ENCODE data around the gene PRKCD. TPM values are rescaled to one million over a fixed set of nuclear protein-coding genes. Genes with fewer than 3 reads are reported as not detected.

Gene PRKCD
- total and polyA plus RNA-seq, 2 of the 4 experiments (the other 2 are of a cell fraction) = 4.3 to 19.0 TPM

DNA sequence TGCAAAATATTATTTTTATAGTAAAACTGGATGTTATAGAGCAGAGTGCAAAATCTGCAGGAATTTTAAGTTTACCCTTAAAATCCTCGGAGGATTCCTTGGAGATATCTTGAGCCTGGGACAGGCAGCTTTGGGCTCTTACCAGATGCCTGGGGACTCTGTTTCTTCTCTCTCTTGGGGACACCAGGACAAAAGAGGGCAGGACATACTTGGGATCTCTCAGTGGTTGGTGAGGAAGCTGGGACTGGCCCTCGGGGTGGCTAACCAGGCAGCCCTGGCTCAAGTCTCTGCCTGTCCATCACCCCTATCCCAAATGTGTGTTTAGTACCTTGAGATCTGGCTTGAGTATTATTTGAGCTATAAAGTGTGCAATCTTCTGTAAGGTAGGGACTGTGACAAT lies 56.2 kb downstream of the PRKCD start:
- H3K4me2 ChIP-seq (ENCODE audit: low read depth, low read length) = no peak overlapping the region
- ChIA-PET CTCF (no interaction called here), POLR2A (ENCODE audit: unreplicated experiment) (interaction anchor here (0.6 kb wide), 1 partner anchor 40 kb away, joined by 5 read pairs; no protein-coding TSS in a partner anchor)
- H3K36me3 ChIP-seq (ENCODE audit: control insufficient read depth, insufficient read depth, low read length) = peaks cover 3% of the 10 kb centered on the region; the same call in 1 of the 2 replicates
- BruUV-seq (replicated peaks) = no TSS peak
- no peaks in the 10 kb centered on the region for H4K20me1 ChIP-seq (ENCODE audit: insufficient read depth, low read length)
- no peak overlapping the region for H2AK5ac ChIP-seq (ENCODE audit: low read depth, low read length)
- H2AFZ ChIP-seq (replicated peaks; ENCODE audit: low read length, poor library complexity) = no peak overlapping the region
- in situ Hi-C loops (cut with MboI; ENCODE audit: low sequenced_read_pairs) = loop anchor here (25.0 kb wide), 1 partner anchor 495 kb away; no protein-coding TSS in a partner anchor
- no CpG with 5 or more reads among the region's 2 CpGs for WGBS, 2 experiments (ENCODE audit: extremely low coverage in 2 of 2, insufficient read length in 1 of 2)
- H3K9me1 ChIP-seq (ENCODE audit: insufficient read depth, low read length) = no peaks in the 10 kb centered on the region
- no peaks in the 10 kb centered on the region for H3K9me3 ChIP-seq (ENCODE audit: control insufficient read depth, insufficient read depth, low read length)
- H2BK120ac ChIP-seq (ENCODE audit: low read depth, low read length) = no peak overlapping the region
- no peak overlapping the region for H4K8ac ChIP-seq (ENCODE audit: low read depth in 2 of 2, low read length in 2 of 2)
- no peak overlapping the region for H4K91ac ChIP-seq (ENCODE audit: insufficient read depth, low read depth, low read length)
- no peak overlapping the region; the same call in 1 of the 2 replicates for H3K14ac ChIP-seq (replicated peaks; ENCODE audit: low read depth, low read length)
- ATAC-seq (ENCODE audit: low read depth) = no peak
- intact Hi-C loops (cut with micrococcal nuclease) = no loop called here
- H3K27me3 ChIP-seq (ENCODE audit: control insufficient read depth, insufficient read depth, low read length) = no peaks in the 10 kb centered on the region
- H3K56ac ChIP-seq (ENCODE audit: extremely low read depth, insufficient read depth, low read length) = no peak overlapping the region
- no peak overlapping the region for H3K9ac ChIP-seq (ENCODE audit: low read depth, low read length)
- H4K5ac ChIP-seq (ENCODE audit: low read depth, low read length) = no peak overlapping the region
- no peak overlapping the region for H3K23ac ChIP-seq (ENCODE audit: low read depth, low read length)
- no peaks in the 10 kb centered on the region for H3K79me1 ChIP-seq (ENCODE audit: low read depth in 1 of 2, low read length in 2 of 2)
- no peak overlapping the region for H2BK15ac ChIP-seq (ENCODE audit: low read depth, low read length)
- DNase-seq = no peak
- H3K27ac ChIP-seq (ENCODE audit: insufficient read depth, low read length) = no peak overlapping the region
- no peak overlapping the region for H2BK5ac ChIP-seq (ENCODE audit: low read depth, low read length, poor library complexity, severe bottlenecking)
- TF ChIP-seq, protein P1, sequence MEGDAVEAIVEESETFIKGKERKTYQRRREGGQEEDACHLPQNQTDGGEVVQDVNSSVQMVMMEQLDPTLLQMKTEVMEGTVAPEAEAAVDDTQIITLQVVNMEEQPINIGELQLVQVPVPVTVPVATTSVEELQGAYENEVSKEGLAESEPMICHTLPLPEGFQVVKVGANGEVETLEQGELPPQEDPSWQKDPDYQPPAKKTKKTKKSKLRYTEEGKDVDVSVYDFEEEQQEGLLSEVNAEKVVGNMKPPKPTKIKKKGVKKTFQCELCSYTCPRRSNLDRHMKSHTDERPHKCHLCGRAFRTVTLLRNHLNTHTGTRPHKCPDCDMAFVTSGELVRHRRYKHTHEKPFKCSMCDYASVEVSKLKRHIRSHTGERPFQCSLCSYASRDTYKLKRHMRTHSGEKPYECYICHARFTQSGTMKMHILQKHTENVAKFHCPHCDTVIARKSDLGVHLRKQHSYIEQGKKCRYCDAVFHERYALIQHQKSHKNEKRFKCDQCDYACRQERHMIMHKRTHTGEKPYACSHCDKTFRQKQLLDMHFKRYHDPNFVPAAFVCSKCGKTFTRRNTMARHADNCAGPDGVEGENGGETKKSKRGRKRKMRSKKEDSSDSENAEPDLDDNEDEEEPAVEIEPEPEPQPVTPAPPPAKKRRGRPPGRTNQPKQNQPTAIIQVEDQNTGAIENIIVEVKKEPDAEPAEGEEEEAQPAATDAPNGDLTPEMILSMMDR (conservative IDR thresholded peaks at IDR 0.05; ENCODE audit: low read depth, low read length) = no peak
- TF ChIP-seq SMC3 (IDR thresholded peaks at IDR 0.05; ENCODE audit: low read depth, low read length) = no peak
- TF ChIP-seq, protein P2, sequence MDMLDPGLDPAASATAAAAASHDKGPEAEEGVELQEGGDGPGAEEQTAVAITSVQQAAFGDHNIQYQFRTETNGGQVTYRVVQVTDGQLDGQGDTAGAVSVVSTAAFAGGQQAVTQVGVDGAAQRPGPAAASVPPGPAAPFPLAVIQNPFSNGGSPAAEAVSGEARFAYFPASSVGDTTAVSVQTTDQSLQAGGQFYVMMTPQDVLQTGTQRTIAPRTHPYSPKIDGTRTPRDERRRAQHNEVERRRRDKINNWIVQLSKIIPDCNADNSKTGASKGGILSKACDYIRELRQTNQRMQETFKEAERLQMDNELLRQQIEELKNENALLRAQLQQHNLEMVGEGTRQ (IDR thresholded peaks at IDR 0.05; ENCODE audit: low read depth, low read length) = no peak
- TF ChIP-seq RCOR1 (IDR thresholded peaks at IDR 0.05; ENCODE audit: insufficient replicate concordance, low read length) = no peak
- TF ChIP-seq CHD1 (IDR thresholded peaks at IDR 0.05; ENCODE audit: low read depth, low read length) = no peak
- TF ChIP-seq, protein P3, sequence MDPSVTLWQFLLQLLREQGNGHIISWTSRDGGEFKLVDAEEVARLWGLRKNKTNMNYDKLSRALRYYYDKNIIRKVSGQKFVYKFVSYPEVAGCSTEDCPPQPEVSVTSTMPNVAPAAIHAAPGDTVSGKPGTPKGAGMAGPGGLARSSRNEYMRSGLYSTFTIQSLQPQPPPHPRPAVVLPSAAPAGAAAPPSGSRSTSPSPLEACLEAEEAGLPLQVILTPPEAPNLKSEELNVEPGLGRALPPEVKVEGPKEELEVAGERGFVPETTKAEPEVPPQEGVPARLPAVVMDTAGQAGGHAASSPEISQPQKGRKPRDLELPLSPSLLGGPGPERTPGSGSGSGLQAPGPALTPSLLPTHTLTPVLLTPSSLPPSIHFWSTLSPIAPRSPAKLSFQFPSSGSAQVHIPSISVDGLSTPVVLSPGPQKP (IDR thresholded peaks at IDR 0.05; ENCODE audit: borderline replicate concordance, low read depth, low read length) = no peak
- TF ChIP-seq NFE2L2 (IDR thresholded peaks at IDR 0.05; ENCODE audit: low read depth, low read length) = no peak
- TF ChIP-seq MXI1 (IDR thresholded peaks at IDR 0.05; ENCODE audit: borderline replicate concordance, low read depth, low read length) = no peak
- TF ChIP-seq FOS (IDR thresholded peaks at IDR 0.05; ENCODE audit: low read depth, low read length) = no peak
- no peak for TF ChIP-seq CEBPB (IDR thresholded peaks at IDR 0.05; ENCODE audit: low read depth, low read length)
- TF ChIP-seq RFX5 (IDR thresholded peaks at IDR 0.05; ENCODE audit: low read depth, low read length) = no peak
- TF ChIP-seq MAFK (IDR thresholded peaks at IDR 0.05; ENCODE audit: low read depth, low read length) = no peak
- TF ChIP-seq RAD21 (IDR thresholded peaks at IDR 0.05; ENCODE audit: low read length) = no peak
- no peak for TF ChIP-seq BHLHE40 (IDR thresholded peaks at IDR 0.05; ENCODE audit: low read depth, low read length)
- no peak for TF ChIP-seq POLR2A (IDR thresholded peaks at IDR 0.05; ENCODE audit: low read depth, low read length)
- TF ChIP-seq MAZ (IDR thresholded peaks at IDR 0.05; ENCODE audit: borderline replicate concordance, low read depth, low read length) = no peak
- no peaks in the 10 kb centered on the region for H3K4me1 ChIP-seq (ENCODE audit: control insufficient read depth, insufficient read depth, low read length)
- H3K4me3 ChIP-seq (ENCODE audit: insufficient read depth, low read depth, low read length) = no peak overlapping the region
- peak overlapping the region; percentile 13 for H2AK9ac ChIP-seq (replicated peaks; ENCODE audit: low read depth, low read length, poor library complexity)
- dilution Hi-C loops (cut with HindIII; ENCODE audit: low sequenced_read_pairs, unreplicated experiment) = no loop called here
- no peak overlapping the region for H3K18ac ChIP-seq (ENCODE audit: low read depth, low read length)
- H3K4ac ChIP-seq (ENCODE audit: low read depth, low read length) = no peak overlapping the region
- no peak overlapping the region for H2BK20ac ChIP-seq (ENCODE audit: low read depth, low read length)

All from IMR-90 (cell line).